ENCODE measurements around the gene ST6GALNAC1.

ST6GALNAC1 gene

GRCh38 chr17:76659928-76660655 is 16.5 kb upstream of the ST6GALNAC1 start:
- no peaks in the 10 kb centered on the region for H3K27me3 ChIP-seq (ENCODE audit: insufficient read depth, poor library complexity, severe bottlenecking)
- TF ChIP-seq, protein P1, sequence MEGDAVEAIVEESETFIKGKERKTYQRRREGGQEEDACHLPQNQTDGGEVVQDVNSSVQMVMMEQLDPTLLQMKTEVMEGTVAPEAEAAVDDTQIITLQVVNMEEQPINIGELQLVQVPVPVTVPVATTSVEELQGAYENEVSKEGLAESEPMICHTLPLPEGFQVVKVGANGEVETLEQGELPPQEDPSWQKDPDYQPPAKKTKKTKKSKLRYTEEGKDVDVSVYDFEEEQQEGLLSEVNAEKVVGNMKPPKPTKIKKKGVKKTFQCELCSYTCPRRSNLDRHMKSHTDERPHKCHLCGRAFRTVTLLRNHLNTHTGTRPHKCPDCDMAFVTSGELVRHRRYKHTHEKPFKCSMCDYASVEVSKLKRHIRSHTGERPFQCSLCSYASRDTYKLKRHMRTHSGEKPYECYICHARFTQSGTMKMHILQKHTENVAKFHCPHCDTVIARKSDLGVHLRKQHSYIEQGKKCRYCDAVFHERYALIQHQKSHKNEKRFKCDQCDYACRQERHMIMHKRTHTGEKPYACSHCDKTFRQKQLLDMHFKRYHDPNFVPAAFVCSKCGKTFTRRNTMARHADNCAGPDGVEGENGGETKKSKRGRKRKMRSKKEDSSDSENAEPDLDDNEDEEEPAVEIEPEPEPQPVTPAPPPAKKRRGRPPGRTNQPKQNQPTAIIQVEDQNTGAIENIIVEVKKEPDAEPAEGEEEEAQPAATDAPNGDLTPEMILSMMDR (IDR thresholded peaks at IDR 0.05; ENCODE audit: poor library complexity, severe bottlenecking) = no peak
- no peaks in the 10 kb centered on the region for H3K36me3 ChIP-seq (ENCODE audit: low read depth)
- H3K4me1 ChIP-seq (ENCODE audit: insufficient read depth, poor library complexity, severe bottlenecking) = no peaks in the 10 kb centered on the region
- H3K9me3 ChIP-seq (ENCODE audit: severe bottlenecking) = no peaks in the 10 kb centered on the region
- DNase-seq (ENCODE audit: low spot score) = no peak
- no peak overlapping the region for H3K27ac ChIP-seq (ENCODE audit: poor library complexity, severe bottlenecking)
- ATAC-seq (ENCODE audit: low read depth) = no peak
- no peak overlapping the region for H3K4me3 ChIP-seq (ENCODE audit: severe bottlenecking)

- ATAC-seq (ENCODE audit: low read depth) = no peak
- no peaks in the 10 kb centered on the region for H3K27me3 ChIP-seq (ENCODE audit: insufficient read depth, poor library complexity, severe bottlenecking)
These were observed 14.7 kb upstream of the ST6GALNAC1 start for GRCh38 chr17:76658242-76658662.

DNA sequence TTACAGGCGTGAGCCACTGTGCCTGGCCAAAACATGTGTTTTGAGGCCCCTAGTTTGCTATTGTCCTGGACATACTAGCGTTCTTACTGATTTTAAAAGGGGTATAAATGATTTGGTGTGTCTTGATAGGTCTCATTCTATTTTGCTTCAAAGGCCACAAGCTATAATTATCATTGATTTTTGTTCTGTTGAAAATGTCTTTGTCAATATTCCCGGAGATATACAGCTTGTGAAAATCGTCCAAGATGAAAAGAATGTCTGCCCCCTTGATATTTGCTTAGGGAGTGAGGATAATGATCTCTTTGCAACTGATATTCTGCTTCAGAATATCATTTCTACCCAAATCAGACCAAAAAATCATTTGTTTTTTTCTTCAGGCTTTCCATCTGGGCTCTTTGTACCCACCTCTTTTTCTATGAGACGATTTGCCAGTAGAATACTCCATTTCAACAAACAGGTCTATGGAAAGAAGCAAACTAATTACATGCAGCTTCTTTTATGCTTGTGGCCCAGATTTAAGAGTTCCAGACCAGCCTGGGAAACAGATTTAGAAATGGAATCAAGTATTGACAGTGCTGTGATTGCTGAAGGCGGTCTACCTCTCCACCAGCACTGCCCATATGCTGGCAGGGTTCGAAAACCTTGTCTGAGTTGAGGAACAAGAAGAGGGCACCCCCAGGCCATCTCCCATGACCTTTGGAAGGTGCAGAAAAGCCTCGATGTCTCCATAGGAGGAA is 14.1 kb upstream of the ST6GALNAC1 start:
- ATAC-seq (ENCODE audit: low read depth) (no peak), DNase-seq (ENCODE audit: low spot score) (no peak)
- TF ChIP-seq, protein P1 (IDR thresholded peaks at IDR 0.05; ENCODE audit: poor library complexity, severe bottlenecking) = no peak
- H3K4me1 ChIP-seq (ENCODE audit: insufficient read depth, poor library complexity, severe bottlenecking) = no peaks in the 10 kb centered on the region
- no peaks in the 10 kb centered on the region for H3K9me3 ChIP-seq (ENCODE audit: severe bottlenecking)
- no peaks in the 10 kb centered on the region for H3K27me3 ChIP-seq (ENCODE audit: insufficient read depth, poor library complexity, severe bottlenecking)
- H3K4me3 ChIP-seq (ENCODE audit: severe bottlenecking) = no peak overlapping the region
- H3K27ac ChIP-seq (ENCODE audit: poor library complexity, severe bottlenecking) = no peak overlapping the region
- no peaks in the 10 kb centered on the region for H3K36me3 ChIP-seq (ENCODE audit: low read depth)

More at GRCh38 chr17:76658242-76658662, 14.7 kb upstream of the ST6GALNAC1 start:
- H3K9me3 ChIP-seq (ENCODE audit: severe bottlenecking) = no peaks in the 10 kb centered on the region
- TF ChIP-seq, protein P1 (IDR thresholded peaks at IDR 0.05; ENCODE audit: poor library complexity, severe bottlenecking) = no peak
- H3K36me3 ChIP-seq (ENCODE audit: low read depth) = no peaks in the 10 kb centered on the region
- no peak for DNase-seq (ENCODE audit: low spot score)
- no peak overlapping the region for H3K27ac ChIP-seq (ENCODE audit: poor library complexity, severe bottlenecking)
- no peaks in the 10 kb centered on the region for H3K4me1 ChIP-seq (ENCODE audit: insufficient read depth, poor library complexity, severe bottlenecking)
- H3K4me3 ChIP-seq (ENCODE audit: severe bottlenecking) = no peak overlapping the region

DNA sequence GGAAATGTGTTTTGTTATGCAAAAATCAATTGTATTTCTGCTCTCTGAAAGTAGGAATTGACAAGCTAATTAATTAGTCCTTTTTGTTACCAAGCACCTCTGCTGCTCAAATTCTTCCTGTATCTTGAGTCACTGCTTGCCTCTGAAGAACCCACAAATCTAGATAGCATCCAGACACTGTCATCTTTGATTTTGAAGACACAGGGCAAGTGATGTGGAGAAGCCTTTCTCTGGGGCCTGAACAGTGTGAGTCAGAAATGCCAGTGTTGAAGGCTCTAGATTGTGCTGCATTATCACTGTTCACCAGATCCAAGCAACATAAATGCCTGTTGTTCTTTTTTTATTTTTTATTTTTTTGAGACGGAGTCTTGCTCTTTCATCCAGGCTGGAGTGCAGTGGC is 10.9 kb upstream of the ST6GALNAC1 start:
- no peak overlapping the region for H3K4me3 ChIP-seq (ENCODE audit: severe bottlenecking)
- no peaks in the 10 kb centered on the region for H3K4me1 ChIP-seq (ENCODE audit: insufficient read depth, poor library complexity, severe bottlenecking)
- ATAC-seq (ENCODE audit: low read depth) = no peak
- no peaks in the 10 kb centered on the region for H3K36me3 ChIP-seq (ENCODE audit: low read depth)
- H3K9me3 ChIP-seq (ENCODE audit: severe bottlenecking) = no peaks in the 10 kb centered on the region
- H3K27ac ChIP-seq (ENCODE audit: poor library complexity, severe bottlenecking) = no peak overlapping the region
- TF ChIP-seq, protein P1 (IDR thresholded peaks at IDR 0.05; ENCODE audit: poor library complexity, severe bottlenecking) = no peak
- H3K27me3 ChIP-seq (ENCODE audit: insufficient read depth, poor library complexity, severe bottlenecking) = no peaks in the 10 kb centered on the region
- DNase-seq (ENCODE audit: low spot score) = no peak
